ENCODE measurements around the gene PRXL2B.
"Not testable (repeated sequence)": the region's sequence is repeated elsewhere in the genome, so short reads cannot be mapped to it uniquely, and the experiment has no call there.

PRXL2B gene

GRCh38 chr1:2614145-2614544 lies 27.6 kb downstream of the PRXL2B start:
- no peak for DNase-seq (ENCODE audit: low read depth)

GRCh38 chr1:2617971-2618470 lies 31.4 kb downstream of the PRXL2B start:
- no peak for DNase-seq (ENCODE audit: low read depth)

DNA sequence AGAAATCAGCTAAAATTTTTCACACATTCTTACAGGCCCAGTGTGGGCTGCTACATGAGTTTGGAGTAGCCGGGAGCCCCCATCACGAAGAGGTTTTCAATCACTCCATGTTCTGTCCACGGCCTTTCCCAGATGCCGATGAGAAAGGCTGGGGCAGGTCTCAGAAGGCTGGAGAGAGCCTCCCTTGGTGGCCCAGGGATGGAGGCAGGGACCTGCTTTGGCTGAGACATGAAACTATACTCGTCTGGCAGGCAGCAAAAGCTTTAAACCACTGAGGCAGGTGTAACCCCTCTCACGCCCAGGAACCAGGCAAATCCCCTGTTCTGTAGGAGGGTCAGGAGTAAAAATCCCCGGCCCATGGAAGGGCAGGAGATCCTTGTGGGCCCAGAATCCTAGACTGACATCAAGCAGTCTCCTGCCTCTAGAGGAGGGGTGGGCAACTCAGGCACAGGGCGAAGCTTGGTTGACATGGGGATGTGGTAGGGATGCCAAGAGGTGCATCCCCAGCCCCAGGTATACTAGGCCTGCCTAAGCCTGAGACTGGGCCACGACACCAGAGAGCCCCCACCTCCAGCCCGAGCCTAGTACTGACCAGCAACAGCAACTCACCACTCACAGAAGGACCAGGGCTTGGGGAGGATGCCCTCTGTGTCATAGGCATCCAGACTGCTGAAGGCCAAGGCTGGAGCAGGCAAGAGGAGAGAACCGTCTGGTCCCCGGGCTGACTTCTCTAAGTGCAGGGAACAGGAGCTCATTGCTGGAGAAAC lies 37.2 kb downstream of the PRXL2B start:
- no peak for DNase-seq (ENCODE audit: low read depth)

DNA sequence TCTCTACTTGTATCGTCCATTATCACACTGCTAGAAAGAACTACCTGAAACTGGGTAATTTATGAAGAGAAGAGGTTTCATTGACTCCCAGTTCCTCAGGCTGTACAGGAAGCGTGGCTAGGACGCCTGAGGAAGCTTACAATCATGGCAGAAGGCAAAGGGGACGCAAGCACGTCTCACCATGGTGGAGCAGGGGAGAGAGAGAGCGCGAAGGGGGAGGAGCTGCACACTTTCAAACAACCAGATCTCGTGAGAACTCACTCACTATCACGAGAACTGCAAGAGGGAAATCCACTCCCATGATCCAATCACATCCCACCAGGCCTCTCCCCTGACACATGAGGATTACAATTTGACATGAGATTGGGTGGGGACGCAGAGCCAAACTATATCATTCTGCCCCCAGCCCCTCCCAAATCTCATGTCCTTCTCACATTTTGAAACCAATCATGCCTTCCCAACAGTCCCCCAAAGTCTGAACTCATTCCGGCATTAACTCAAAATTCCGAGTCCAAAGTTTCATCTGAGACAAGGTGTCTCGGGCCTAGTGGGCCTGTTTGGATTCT lies 38.2 kb downstream of the PRXL2B start:
- DNase-seq (ENCODE audit: low read depth), result no peak

DNA sequence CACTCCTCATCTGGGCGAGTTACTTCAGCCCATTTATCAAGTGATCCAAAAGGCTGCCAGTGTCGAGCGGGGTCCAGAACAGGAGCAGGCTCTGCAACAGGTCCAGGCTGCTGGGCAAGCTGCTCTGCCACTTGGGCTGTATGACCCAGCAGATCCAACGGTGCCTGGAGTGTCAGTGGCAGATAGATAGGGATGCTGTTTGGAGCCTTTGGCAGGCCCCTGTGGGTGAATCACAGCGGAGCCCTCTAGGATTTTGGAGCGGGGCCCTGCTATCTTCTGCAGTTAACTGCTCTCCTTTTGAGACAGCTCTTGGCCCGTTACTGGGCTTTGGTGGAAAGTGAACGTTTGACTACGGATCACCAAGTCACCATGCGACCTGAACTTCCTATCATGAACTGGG lies 38.7 kb downstream of the PRXL2B start:
- no peak for DNase-seq (ENCODE audit: low read depth)

- not testable (repeated sequence) for DNase-seq (ENCODE audit: low read depth)
These were observed 39.2 kb downstream of the PRXL2B start for GRCh38 chr1:2625748-2626147.

GRCh38 chr1:2627746-2628145 lies 41.2 kb downstream of the PRXL2B start:
- no peak for DNase-seq (ENCODE audit: low read depth)

DNA sequence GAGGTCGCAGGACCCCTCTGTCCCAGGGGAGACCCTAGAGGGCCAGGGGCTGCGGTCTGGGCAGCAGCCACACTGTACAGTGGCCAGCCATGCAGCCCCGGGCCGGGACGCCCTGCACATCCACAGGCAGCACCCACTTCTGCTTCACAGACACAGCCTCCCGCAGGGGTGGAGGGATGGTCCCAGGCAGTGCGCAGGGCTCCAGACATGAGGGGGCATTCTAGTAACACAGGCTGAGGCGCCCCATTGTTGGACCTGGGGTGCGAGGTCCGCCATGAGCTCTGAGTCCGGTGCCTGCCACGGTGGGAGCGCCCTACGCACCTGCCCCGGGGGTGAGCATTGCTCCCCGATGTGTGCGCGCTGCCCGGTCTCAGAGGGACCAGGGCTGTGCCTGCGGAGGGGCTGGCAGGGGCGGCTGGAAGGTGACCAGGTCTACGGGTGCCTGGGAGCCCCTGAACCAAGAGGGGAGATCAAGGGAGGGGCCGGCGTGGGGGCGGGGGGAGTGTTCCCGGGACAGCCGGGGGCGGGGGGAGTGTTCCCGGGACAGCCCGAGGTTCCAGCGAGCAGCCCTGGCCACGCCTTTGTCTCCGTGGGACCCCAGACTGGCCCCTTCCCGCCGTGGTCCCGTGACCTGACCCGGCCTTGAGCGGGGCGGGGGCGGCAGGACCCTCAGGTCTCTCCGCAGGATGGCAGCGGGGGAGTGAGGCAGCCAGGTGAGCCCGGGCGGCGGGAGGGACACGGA lies 41.8 kb downstream of the PRXL2B start:
- no peak for DNase-seq (ENCODE audit: low read depth)

- no peak for DNase-seq (ENCODE audit: low read depth)
These were observed 42.5 kb downstream of the PRXL2B start for GRCh38 chr1:2628933-2629626.

DNA sequence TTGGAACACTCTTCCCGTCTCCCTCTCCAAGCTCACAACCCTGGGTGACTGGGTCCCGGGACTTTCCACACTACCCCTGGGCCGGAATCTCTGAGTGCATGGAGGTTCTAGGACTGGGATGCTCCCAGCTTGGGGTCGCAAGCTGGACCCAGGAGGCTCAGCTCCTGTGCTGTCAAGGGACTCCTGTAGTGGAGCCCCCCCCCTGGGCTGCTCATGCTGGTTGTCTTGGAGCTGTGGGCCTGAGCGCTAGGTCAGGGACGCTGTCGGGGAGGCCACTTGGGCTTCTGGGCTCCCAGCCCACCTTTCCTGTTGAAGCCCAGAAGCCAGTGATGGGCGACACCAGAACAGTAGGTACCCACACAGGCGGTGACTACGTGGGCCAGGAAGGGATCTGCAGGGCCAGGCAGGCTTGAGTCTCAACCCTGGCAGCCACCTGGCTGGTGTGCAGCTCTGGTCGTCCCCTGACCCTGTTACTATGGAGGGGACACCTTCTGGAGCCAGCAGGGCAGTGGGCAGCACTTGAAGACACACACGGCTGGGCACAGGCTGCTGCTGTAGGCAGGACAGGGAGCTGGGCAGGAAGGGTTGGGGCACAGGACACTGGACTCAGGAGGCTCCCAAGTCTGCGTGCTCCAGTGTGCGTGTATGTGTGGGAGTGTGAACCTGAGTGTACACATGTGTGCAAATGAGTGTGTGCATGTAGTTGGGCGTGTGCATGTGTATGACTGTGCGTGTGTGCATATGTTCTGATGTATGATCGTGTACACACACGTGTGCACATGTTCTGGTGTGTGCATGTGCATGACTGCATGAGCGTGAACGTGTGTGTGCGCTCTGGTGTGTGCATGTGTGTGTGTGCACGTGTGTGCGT lies 43.3 kb downstream of the PRXL2B start:
- DNase-seq (ENCODE audit: low read depth), result no peak

- DNase-seq (ENCODE audit: low read depth), result no peak
These were observed 44.0 kb downstream of the PRXL2B start for GRCh38 chr1:2630498-2631135.

DNA sequence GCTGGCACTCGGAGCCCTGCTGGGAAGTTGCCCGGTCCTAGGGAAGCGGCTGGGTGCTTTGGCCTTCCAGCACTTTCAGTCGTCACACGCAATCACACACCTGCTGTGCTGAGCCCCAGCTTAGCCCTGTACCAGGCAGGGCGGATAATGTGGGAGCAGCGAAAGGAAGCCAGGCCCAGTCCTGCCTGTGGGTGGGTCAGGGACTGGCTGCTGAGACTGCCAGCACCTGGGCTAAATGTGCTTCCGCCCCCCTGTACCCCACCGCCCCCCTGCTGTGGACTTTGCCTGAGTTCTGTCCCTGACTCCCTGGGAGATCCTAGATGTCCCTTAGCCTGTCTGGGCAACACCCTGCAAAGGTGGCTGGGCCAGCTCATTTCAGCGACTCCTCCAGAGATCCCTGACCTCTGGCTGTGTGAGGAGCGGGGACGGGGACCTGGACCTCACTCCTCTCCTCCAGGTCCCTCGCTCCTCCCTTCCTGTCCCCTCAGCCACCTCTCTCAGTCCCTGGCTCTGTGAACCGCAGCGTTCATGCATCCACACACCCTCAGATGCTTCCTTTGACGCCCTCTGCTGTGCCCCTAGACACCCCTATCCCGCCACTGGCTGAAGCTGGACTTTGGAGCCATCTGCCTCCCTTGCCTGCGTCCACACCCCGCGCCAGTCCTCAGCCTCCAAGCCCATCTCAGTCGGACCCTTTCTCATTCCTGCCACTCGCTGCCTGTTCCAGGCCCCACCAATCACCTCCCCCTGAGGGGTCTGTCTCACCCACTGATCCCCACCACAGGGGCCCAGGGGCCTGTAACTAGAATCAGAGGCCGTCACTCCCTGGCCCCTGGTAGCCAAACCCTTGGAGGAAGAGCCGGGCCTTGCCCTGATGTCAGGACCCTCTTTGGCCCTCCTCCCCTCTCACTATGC lies 44.8 kb downstream of the PRXL2B start:
- no peak for DNase-seq (ENCODE audit: low read depth)

DNA sequence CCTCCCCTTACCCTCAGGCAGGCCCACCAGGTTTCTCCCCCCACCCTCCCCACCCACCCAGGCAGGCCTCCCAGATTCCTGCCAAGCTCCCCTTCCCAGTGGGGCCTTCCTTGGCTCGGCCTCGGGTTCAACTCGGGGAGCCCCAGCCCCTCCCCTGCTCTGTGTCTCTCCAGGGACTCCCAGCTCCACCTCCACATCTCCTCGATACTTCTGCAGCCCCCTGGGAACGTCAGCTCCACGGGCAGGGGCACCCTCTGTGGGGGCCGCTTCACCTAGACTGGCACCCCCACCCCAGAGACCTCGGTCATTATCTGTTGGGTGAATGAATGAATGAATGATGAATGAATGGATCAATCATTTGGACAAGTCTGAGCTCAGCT lies 45.5 kb downstream of the PRXL2B start:
- no peak for DNase-seq (ENCODE audit: low read depth)

GRCh38 chr1:2632561-2633361 lies 46.2 kb downstream of the PRXL2B start, which contains the start of gene MMEL1:
TSS of gene MMEL1 (minus strand) at chr1:2633016. CDS start at chr1:2629484, 3,532 bp downstream.
- no peak for DNase-seq (ENCODE audit: low read depth)

- DNase-seq (ENCODE audit: low read depth), result no peak
These were observed 46.9 kb downstream of the PRXL2B start for GRCh38 chr1:2633366-2633935.

GRCh38 chr1:2633936-2634491 lies 47.4 kb downstream of the PRXL2B start:
- no peak for DNase-seq (ENCODE audit: low read depth)

DNA sequence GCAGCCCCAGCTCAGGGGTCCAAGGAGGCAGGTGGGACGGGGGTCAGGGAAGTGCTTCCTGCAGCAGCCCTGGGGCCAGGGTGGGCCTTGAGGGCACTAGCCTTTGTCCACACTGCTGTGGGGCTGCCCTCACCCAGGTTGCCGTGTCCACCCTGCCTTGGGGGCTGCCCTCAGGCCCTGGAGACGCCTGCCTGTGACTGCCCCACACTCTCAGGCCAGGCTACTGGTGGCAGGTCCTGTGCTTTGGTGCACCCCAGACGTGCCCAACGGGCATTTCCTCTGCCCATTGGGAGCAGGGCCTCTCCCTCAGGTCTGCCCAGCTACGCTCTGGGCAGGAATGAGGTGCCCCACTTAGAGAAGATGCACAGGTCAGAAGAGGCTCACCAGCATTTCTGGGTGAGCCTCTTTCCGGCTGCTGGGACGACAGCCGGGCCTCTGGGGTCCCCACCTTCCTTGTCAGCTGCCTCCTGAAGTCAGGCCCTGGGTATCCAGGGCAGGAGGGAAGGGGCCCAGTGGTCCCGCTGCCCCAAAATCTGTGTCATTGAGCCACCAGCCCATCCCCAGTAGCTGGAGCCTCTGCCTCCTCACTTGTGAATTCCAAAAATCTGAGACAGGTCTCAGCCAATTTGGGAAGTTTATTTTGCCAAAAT lies 48.9 kb downstream of the PRXL2B start:
- DNase-seq (ENCODE audit: low read depth), result no peak

- no peak for DNase-seq (ENCODE audit: low read depth)
These were observed 50.2 kb downstream of the PRXL2B start for GRCh38 chr1:2636733-2637132.
